ENCODE measurements around the gene RLN1.

Gene RLN1

GRCh38 chr9:5357431-5358105 is 17.9 kb upstream of the RLN1 start:
- no peak overlapping the region for H3K27ac ChIP-seq (ENCODE audit: low read depth, low read length)
- H3K4me1 ChIP-seq (ENCODE audit: control insufficient read depth, low read depth, low read length) = peaks cover 7% of the 10 kb centered on the region
- H3K79me2 ChIP-seq (ENCODE audit: control insufficient read depth, insufficient read depth, low read length) = no peaks in the 10 kb centered on the region
- no peak overlapping the region for H2BK15ac ChIP-seq (replicated peaks; ENCODE audit: low read depth)
- no peak overlapping the region for H4K8ac ChIP-seq (ENCODE audit: low read depth, low read length)
- H3K79me1 ChIP-seq (ENCODE audit: low read length) = no peaks in the 10 kb centered on the region
- no peak overlapping the region for H2AK5ac ChIP-seq (ENCODE audit: low read length)
- H3K4me3 ChIP-seq (ENCODE audit: low read length) = no peak overlapping the region
- H2BK120ac ChIP-seq (ENCODE audit: low read depth, low read length) = no peak overlapping the region
- no peaks in the 10 kb centered on the region for H3K36me3 ChIP-seq (ENCODE audit: control insufficient read depth, insufficient read depth, low read length)
- H3K4ac ChIP-seq (ENCODE audit: low read depth, low read length) = no peak overlapping the region
- H4K5ac ChIP-seq (ENCODE audit: low read length) = no peak overlapping the region
- H3K18ac ChIP-seq (ENCODE audit: low read length) = no peak overlapping the region
- no peaks in the 10 kb centered on the region for H3K27me3 ChIP-seq (ENCODE audit: insufficient read depth, low read length, poor library complexity)
- H3K4me2 ChIP-seq (ENCODE audit: low read length) = no peak overlapping the region
- WGBS (ENCODE audit: extremely low coverage, insufficient coverage, low lambda C conversion rate) = no CpG with 5 or more reads among the region's 1 CpG
- H3K56ac ChIP-seq (ENCODE audit: low read length) = no peak overlapping the region
- no peak overlapping the region for H3K23ac ChIP-seq (ENCODE audit: low read length)
- no peak overlapping the region for H2BK5ac ChIP-seq (ENCODE audit: low read length)
- DNase-seq = no peak
- no peak overlapping the region for H3K9ac ChIP-seq (ENCODE audit: low read length)

DNA sequence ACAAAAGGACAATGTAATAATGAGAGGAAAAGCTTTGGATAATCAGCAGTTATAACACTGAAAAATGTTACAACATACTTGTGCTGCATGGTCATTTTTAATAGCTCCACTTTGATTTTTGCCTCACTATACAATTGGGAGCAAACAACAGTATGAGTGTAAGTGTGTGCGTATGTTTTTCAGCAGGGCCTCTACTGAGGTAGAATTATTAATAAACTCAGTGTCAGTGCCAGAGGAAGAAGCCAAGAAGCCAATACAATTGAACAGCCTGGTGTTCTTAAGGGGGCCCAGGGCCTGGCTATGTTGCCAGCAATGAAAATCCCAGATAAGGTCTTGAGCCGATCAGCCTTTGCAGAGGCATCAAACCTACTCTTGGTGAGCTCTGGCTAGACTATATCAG is 16.1 kb upstream of the RLN1 start:
- Histone ChIP-seq H3K56ac (ENCODE audit: low read length) (no peak overlapping the region), H2BK120ac (ENCODE audit: low read depth, low read length) (no peak overlapping the region), H4K8ac (ENCODE audit: low read depth, low read length) (no peak overlapping the region), H2BK5ac (ENCODE audit: low read length) (no peak overlapping the region), H3K4ac (ENCODE audit: low read depth, low read length) (no peak overlapping the region), H3K4me2 (ENCODE audit: low read length) (no peak overlapping the region), H3K27ac (ENCODE audit: low read depth, low read length) (no peak overlapping the region), H3K9ac (ENCODE audit: low read length) (no peak overlapping the region), H3K36me3 (ENCODE audit: control insufficient read depth, insufficient read depth, low read length) (no peaks in the 10 kb centered on the region), H3K4me1 (ENCODE audit: control insufficient read depth, low read depth, low read length) (peaks cover 7% of the 10 kb centered on the region), H3K79me2 (ENCODE audit: control insufficient read depth, insufficient read depth, low read length) (no peaks in the 10 kb centered on the region), H2AK5ac (ENCODE audit: low read length) (no peak overlapping the region), H3K18ac (ENCODE audit: low read length) (no peak overlapping the region), H3K4me3 (ENCODE audit: low read length) (no peak overlapping the region), H4K5ac (ENCODE audit: low read length) (no peak overlapping the region), H3K79me1 (ENCODE audit: low read length) (no peaks in the 10 kb centered on the region), H2BK15ac (replicated peaks; ENCODE audit: low read depth) (no peak overlapping the region), H3K27me3 (ENCODE audit: insufficient read depth, low read length, poor library complexity) (no peaks in the 10 kb centered on the region), H3K23ac (ENCODE audit: low read length) (no peak overlapping the region)
- no CpG with 5 or more reads among the region's 2 CpGs for WGBS (ENCODE audit: extremely low coverage, insufficient coverage, low lambda C conversion rate)
- DNase-seq = no peak

DNA sequence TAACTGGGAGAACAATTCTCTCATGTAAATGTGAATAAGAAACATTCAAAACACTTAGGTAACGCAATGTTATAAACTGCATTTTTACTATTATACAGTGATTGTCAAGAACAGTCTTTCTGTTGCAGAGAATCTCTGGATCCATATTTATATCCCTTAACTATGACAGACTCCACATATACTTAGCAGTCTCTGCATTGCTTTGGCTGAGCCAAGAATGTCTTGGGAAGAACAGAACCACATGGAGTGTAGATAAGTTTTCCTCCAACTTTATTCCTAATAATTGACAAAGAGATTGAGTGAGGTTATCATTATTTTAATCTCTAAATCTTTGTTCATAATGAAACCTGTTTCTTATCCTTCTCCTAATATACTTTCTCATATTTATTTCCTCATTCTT is 15.6 kb upstream of the RLN1 start:
- Histone ChIP-seq H3K18ac (ENCODE audit: low read length) (no peak overlapping the region), H3K36me3 (ENCODE audit: control insufficient read depth, insufficient read depth, low read length) (no peaks in the 10 kb centered on the region), H2BK5ac (ENCODE audit: low read length) (no peak overlapping the region), H3K9ac (ENCODE audit: low read length) (no peak overlapping the region), H4K8ac (ENCODE audit: low read depth, low read length) (no peak overlapping the region), H2AK5ac (ENCODE audit: low read length) (no peak overlapping the region), H4K5ac (ENCODE audit: low read length) (no peak overlapping the region), H2BK15ac (replicated peaks; ENCODE audit: low read depth) (no peak overlapping the region), H3K4ac (ENCODE audit: low read depth, low read length) (no peak overlapping the region), H3K4me2 (ENCODE audit: low read length) (no peak overlapping the region), H3K79me1 (ENCODE audit: low read length) (no peaks in the 10 kb centered on the region), H3K27ac (ENCODE audit: low read depth, low read length) (no peak overlapping the region), H3K4me1 (ENCODE audit: control insufficient read depth, low read depth, low read length) (peaks cover 7% of the 10 kb centered on the region), H3K56ac (ENCODE audit: low read length) (no peak overlapping the region), H3K79me2 (ENCODE audit: control insufficient read depth, insufficient read depth, low read length) (no peaks in the 10 kb centered on the region), H2BK120ac (ENCODE audit: low read depth, low read length) (no peak overlapping the region), H3K23ac (ENCODE audit: low read length) (no peak overlapping the region), H3K27me3 (ENCODE audit: insufficient read depth, low read length, poor library complexity) (no peaks in the 10 kb centered on the region), H3K4me3 (ENCODE audit: low read length) (no peak overlapping the region)
- no peak for DNase-seq
- whole genome bisulfite sequencing (ENCODE audit: extremely low coverage, insufficient coverage, low lambda C conversion rate) = no CpG with 5 or more reads among the region's 1 CpG

DNA sequence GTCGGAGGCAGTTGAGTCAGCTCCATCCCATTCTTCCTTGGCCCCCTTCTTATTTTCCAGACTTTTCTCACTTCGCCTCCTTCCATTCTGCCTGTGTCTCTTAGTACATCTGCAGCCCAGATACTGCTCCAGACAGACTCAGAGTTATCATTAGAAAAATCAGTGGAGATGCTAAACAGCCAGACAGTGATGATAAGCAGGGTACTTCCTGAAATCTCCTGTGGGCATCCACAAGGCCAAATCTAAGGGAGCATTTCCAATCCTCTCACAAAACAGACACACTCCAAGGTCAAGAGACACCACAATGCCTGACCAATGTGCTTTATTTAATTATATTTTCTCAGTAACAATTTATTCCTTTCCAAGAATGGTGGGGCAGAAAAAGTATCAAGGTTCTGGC is 14.5 kb upstream of the RLN1 start:
- no peak overlapping the region for H2BK5ac ChIP-seq (ENCODE audit: low read length)
- H3K79me2 ChIP-seq (ENCODE audit: control insufficient read depth, insufficient read depth, low read length) = no peaks in the 10 kb centered on the region
- no peak overlapping the region for H3K4me2 ChIP-seq (ENCODE audit: low read length)
- H4K8ac ChIP-seq (ENCODE audit: low read depth, low read length) = no peak overlapping the region
- no peak overlapping the region for H4K5ac ChIP-seq (ENCODE audit: low read length)
- no peak overlapping the region for H2BK15ac ChIP-seq (replicated peaks; ENCODE audit: low read depth)
- no peaks in the 10 kb centered on the region for H3K79me1 ChIP-seq (ENCODE audit: low read length)
- H2BK120ac ChIP-seq (ENCODE audit: low read depth, low read length) = peak overlapping the region; percentile 78
- no CpG with 5 or more reads among the region's 2 CpGs for WGBS (ENCODE audit: extremely low coverage, insufficient coverage, low lambda C conversion rate)
- DNase-seq = peak; percentile 13
- H3K4ac ChIP-seq (ENCODE audit: low read depth, low read length) = peak overlapping the region; percentile 52
- no peak overlapping the region for H3K18ac ChIP-seq (ENCODE audit: low read length)
- peaks cover 7% of the 10 kb centered on the region for H3K4me1 ChIP-seq (ENCODE audit: control insufficient read depth, low read depth, low read length)
- no peak overlapping the region for H3K4me3 ChIP-seq (ENCODE audit: low read length)
- H3K27me3 ChIP-seq (ENCODE audit: insufficient read depth, low read length, poor library complexity) = no peaks in the 10 kb centered on the region
- H3K36me3 ChIP-seq (ENCODE audit: control insufficient read depth, insufficient read depth, low read length) = no peaks in the 10 kb centered on the region
- H3K9ac ChIP-seq (ENCODE audit: low read length) = no peak overlapping the region
- H3K23ac ChIP-seq (ENCODE audit: low read length) = no peak overlapping the region
- H2AK5ac ChIP-seq (ENCODE audit: low read length) = no peak overlapping the region
- H3K56ac ChIP-seq (ENCODE audit: low read length) = no peak overlapping the region
- H3K27ac ChIP-seq (ENCODE audit: low read depth, low read length) = no peak overlapping the region

DNA sequence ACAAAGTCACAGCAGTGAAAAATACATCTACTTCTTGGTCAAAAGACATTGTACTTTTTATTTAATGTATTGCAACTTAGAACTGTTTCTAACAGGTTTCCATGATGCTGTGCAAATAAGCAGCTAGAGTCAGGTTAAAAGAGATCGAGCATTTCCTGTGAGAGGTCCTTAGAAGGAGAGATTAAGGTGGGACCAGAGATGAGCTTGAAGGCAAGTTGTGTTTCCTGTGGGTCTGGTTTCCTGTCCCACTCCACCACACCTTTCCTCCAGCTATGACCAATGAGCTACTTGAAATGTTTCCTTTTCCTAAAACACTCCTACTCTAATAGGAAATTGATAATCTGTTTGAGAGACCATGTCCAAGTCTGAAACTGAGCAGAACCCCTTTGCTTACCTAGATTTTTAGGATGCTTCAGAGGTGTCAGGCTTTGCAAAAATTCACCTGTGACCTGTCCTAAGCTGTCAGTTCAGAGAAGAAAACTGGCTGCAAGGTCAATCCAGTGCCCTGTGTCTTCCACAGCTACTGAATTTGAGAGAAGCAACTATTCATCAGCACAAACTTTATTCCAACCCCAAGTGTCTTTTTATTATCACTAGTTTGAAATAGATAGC is 13.1 kb upstream of the RLN1 start:
- no peak overlapping the region for H3K56ac ChIP-seq (ENCODE audit: low read length)
- no peak overlapping the region for H3K4me2 ChIP-seq (ENCODE audit: low read length)
- no peak overlapping the region for H3K18ac ChIP-seq (ENCODE audit: low read length)
- H2BK5ac ChIP-seq (ENCODE audit: low read length) = no peak overlapping the region
- H3K79me2 ChIP-seq (ENCODE audit: control insufficient read depth, insufficient read depth, low read length) = no peaks in the 10 kb centered on the region
- no peak overlapping the region for H2AK5ac ChIP-seq (ENCODE audit: low read length)
- no peak for DNase-seq
- no peak overlapping the region for H3K4me3 ChIP-seq (ENCODE audit: low read length)
- no peak overlapping the region for H3K23ac ChIP-seq (ENCODE audit: low read length)
- H2BK120ac ChIP-seq (ENCODE audit: low read depth, low read length) = no peak overlapping the region
- H3K36me3 ChIP-seq (ENCODE audit: control insufficient read depth, insufficient read depth, low read length) = no peaks in the 10 kb centered on the region
- no peak overlapping the region for H3K9ac ChIP-seq (ENCODE audit: low read length)
- no peak overlapping the region for H4K5ac ChIP-seq (ENCODE audit: low read length)
- H2BK15ac ChIP-seq (replicated peaks; ENCODE audit: low read depth) = no peak overlapping the region
- no peaks in the 10 kb centered on the region for H3K27me3 ChIP-seq (ENCODE audit: insufficient read depth, low read length, poor library complexity)
- H3K27ac ChIP-seq (ENCODE audit: low read depth, low read length) = peak overlapping the region; percentile 12
- WGBS (ENCODE audit: extremely low coverage, insufficient coverage, low lambda C conversion rate) = no CpG with 5 or more reads among the region's 1 CpG
- peaks cover 7% of the 10 kb centered on the region for H3K4me1 ChIP-seq (ENCODE audit: control insufficient read depth, low read depth, low read length)
- no peaks in the 10 kb centered on the region for H3K79me1 ChIP-seq (ENCODE audit: low read length)
- no peak overlapping the region for H3K4ac ChIP-seq (ENCODE audit: low read depth, low read length)
- no peak overlapping the region for H4K8ac ChIP-seq (ENCODE audit: low read depth, low read length)

GRCh38 chr9:5336688-5337087 is 3.0 kb downstream of the RLN1 start:
- no peak for DNase-seq
- no peaks in the 10 kb centered on the region for H3K79me2 ChIP-seq (ENCODE audit: control insufficient read depth, insufficient read depth, low read length)
- no peak overlapping the region for H4K8ac ChIP-seq (ENCODE audit: low read depth, low read length)
- no peak overlapping the region for H3K4me2 ChIP-seq (ENCODE audit: low read length)
- no peak overlapping the region for H3K23ac ChIP-seq (ENCODE audit: low read length)
- no peak overlapping the region for H3K4ac ChIP-seq (ENCODE audit: low read depth, low read length)
- H2BK5ac ChIP-seq (ENCODE audit: low read length) = no peak overlapping the region
- no CpG with 5 or more reads among the region's 4 CpGs for WGBS (ENCODE audit: extremely low coverage, insufficient coverage, low lambda C conversion rate)
- no peak overlapping the region for H3K18ac ChIP-seq (ENCODE audit: low read length)
- no peak overlapping the region for H3K56ac ChIP-seq (ENCODE audit: low read length)
- no peak overlapping the region for H2BK15ac ChIP-seq (replicated peaks; ENCODE audit: low read depth)
- no peak overlapping the region for H3K4me3 ChIP-seq (ENCODE audit: low read length)
- no peak overlapping the region for H2BK120ac ChIP-seq (ENCODE audit: low read depth, low read length)
- H3K4me1 ChIP-seq (ENCODE audit: control insufficient read depth, low read depth, low read length) = no peaks in the 10 kb centered on the region
- no peak overlapping the region for H3K27ac ChIP-seq (ENCODE audit: low read depth, low read length)
- no peak overlapping the region for H3K9ac ChIP-seq (ENCODE audit: low read length)
- no peaks in the 10 kb centered on the region for H3K36me3 ChIP-seq (ENCODE audit: control insufficient read depth, insufficient read depth, low read length)
- no peaks in the 10 kb centered on the region for H3K27me3 ChIP-seq (ENCODE audit: insufficient read depth, low read length, poor library complexity)
- no peak overlapping the region for H4K5ac ChIP-seq (ENCODE audit: low read length)
- no peaks in the 10 kb centered on the region for H3K79me1 ChIP-seq (ENCODE audit: low read length)
- H2AK5ac ChIP-seq (ENCODE audit: low read length) = no peak overlapping the region
